IPS-NIHi11 (cell line): ENCODE results near the gene CBFA2T2.

ENCODE experiments used
- DNase-seq: peaks from one replicate; pipeline ENCODE4 v3.0.0; 2012; ENCODE audit warnings: mixed read lengths, low spot score

The CBFA2T2 gene

DNA sequence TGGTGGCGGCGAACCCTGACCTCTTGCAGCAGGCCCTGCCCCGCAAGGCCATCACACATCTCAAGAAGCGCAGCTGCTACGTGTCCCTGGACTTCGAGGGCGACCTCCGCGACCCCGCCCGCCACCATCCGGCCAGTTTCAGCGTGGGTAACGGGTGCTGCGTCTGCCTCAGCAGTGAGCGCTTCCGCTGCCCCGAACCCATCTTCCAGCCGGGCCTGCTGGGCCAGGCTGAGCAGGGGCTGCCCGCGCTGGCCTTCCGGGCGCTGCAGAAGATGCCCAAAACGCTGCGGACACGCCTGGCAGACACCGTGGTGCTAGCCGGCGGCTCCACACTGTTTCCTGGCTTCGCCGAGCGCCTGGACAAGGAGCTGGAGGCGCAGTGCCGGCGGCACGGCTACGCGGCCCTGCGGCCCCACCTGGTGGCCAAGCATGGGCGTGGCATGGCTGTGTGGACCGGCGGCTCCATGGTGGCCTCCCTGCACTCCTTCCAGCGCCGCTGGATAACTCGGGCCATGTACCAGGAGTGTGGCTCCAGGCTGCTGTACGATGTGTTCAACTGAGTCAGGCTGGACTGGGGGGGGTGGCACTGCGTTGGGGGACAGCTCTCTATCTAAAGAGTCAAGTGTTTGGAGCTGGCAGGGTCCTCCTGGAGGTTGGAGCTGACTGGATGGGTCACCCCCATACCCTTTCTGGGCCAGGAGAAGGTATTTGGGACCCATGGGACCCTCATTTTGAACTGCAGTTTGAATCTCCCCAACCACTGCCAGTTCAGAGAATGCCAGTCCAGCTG, 178.0 kb downstream of the CBFA2T2 start:
- peak; percentile 89 for DNase-seq

DNA sequence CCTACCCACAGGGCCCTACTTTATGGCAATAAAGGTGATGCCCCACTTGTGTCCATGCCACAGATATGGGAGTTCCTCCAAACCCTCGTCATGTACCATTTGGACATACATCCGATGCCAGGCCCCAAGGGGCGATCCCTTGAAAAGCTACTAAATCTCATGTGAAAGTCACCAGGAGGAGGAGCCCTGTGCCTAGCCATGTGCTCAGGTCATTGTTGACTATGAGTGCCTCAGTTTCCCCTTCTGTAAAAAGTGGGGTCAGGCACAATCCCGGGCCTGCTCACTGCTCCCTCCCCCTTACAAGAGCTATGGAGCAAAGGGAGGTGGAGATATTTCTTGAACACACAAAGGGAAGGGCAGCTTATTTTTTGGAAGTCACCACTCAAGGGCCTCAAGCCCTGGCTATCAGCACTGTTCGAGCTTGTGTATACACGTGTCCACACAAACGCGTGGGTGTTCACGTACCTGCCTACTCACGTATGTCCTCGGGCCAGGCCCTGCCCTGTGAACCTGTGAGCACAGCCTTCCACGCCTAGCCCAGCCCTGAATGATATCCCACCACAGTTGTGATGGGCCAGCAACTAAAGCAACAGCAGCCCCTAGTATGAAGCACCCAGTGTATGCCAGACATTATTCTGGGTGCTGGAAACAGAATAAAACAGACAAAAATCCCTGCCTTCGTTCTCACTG, 178.7 kb downstream of the CBFA2T2 start:
- DNase-seq: no peak

DNA sequence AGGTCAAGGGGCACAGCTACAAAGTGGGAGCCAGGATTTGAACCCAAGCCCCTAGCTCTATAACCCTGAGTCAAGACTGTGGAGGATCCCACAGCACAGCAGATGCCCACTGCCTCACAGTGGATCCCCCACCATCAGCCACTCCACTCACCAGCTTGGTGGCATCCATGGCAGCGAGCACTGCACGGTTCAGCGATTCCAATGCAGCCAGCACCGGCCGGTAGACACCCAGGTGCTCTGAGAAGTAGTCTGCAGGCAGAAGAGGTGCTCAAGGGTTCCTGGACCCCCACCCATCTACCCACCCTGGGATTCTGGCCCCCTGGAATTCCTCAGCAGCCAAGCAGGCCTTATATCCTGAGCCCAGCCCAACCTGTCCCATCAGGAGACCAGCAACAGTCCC, 179.3 kb downstream of the CBFA2T2 start:
- no peak for DNase-seq

DNA sequence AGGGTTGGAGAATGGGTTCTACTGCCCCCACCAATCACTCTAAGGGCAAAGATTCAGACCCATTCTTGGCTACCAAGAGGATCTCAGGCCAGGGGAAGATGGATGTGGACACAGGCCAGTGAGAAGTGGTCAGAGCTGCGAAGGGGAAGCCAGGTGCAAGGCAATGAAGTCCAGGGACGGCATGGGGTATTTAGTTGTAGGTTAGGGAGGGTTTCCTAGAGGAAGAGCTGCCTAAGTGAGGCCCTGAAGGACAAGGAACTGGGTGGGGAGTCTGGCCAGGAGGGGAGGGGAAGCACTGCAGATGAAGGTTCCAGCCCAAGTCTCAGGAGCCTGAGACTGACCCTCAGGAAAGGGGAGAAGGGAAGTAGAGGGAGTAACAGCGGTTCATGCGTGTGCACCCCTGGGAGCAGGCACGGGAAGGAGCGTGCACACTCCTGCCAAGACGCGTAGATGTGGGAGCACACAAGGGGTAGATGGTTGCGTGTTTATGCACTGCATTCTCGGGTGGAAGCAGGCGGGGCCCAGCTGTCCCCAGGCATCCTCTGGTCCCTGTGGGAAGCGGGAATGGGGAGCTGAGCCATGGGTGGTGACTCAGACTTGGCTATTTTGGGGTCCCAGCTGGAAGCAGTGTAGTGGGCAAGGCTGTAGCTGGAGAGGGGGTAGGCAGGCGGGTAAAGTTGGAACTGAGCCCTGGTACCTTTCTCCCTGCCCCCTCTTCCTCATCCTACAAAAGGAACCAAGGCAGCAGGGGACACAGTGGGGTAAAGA, 180.2 kb downstream of the CBFA2T2 start:
- no peak for DNase-seq

DNA sequence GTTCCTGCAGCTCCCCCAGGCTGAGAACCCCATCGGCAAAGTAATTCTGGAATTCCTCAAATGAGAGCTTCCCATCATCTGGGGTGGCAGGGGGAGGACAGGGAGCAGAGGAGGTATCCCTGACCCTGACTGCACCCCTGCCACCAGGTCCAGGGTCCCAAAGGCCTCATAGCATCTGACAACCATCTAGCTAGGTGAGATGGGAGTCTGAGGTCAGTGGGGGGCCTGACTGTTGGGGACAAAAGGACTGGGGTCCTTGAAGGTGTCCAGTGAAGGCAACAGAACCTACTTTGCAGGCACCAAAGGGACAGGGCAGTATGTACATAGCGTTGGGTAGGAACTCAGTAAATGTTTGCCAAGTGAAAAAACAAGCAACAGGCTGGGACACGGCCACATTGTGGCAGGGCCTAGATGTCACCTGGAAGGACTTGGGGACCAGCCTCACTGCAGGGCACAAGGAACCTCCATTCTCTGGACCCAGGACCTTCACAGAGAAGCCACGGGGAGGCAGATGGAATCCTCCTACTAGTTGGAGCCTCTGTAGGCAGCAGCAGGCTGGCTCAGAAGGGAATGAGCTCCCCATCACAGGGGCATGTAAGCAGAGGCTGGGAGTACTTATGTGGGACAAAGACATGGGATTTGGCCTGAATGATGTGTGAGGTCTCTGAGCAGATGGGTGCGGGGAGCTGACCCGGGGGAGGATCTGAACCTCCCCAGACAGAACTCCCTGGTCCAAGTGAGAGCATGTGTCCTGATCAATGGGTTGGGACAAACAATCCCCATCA, 181.0 kb downstream of the CBFA2T2 start:
- DNase-seq: no peak

DNA sequence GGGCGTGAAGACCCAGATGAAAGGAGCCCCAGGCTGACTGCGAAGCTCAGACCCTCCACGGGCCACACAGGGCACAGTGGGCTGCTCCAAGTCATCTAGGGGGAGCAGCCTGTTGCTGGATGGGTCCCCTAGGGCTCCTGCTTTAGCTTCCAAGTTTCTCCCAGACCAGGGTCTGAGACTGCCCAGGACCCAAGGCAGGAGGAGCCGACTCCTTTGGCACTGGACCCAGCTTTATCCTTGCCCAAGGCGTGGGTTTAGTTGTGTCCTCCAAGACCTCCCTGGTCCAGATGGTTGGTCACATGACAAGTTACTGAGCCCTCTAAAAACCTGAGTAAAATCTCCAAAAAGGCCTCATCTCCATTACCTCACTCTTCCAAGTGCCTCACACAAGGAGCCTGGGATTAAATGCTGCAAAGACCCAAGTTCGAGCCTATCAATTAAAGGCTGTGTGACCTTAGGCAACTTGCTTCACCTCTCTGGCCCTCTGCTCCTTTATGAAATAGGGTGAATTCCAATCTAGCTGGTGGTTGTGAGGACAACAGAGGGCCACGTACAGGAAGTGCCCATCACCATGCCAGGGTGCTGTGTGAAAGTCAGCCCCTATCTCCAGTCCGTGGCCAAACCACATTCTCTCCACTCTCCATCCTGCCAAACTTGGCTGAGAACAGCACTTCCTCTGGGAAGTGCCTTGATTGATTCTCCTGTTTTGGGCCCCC, 181.8 kb downstream of the CBFA2T2 start:
- DNase-seq: no peak

DNA sequence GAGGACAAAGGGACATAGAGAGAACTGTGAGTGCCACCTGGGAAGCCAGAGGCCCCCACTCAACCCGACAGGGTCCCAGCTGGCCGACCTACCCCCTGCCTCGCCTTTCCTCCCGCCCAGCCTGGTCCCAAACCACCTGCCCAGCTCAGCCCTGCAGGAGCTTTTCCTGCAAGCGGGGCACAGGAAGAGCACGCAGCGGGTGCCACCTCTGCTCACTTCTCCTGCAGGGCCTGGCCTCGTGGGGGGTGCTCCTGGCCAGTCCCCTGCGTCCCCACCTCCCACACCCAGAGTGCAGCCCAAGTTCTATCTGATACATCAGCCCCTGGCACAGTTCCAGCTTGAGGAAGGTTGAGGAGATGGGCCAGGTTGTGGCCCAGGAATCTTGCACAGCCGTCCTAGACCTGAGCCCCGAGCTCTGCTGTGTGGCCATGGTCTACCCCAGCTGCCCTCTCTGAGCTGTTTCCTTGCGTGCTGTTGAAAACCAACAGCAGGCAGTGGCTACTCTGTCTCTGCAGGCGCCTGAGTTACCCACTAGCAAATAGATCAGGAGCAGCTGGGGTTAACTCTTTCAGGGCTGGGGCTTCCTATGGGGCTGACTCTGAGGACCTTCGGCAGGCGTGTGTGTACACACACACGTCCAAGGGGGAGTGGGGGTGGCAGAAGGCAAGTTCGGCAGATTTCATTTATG, 182.7 kb downstream of the CBFA2T2 start:
- DNase-seq: no peak

DNA sequence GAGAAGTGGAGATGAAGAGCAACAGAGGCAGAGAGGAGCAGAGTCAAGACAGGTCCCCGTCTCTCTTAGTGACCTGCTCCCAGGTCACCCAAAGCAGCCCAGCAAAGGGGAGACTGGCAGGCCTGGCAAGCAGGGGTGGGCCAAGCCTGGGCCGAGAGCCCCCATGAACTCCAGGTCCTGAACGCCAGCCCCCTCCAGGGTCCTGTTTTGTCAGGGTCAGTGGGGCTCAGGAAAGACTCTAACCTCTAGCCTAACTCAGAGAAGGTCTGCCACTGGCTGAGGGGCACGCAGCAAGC, 183.2 kb downstream of the CBFA2T2 start:
- no peak for DNase-seq

DNA sequence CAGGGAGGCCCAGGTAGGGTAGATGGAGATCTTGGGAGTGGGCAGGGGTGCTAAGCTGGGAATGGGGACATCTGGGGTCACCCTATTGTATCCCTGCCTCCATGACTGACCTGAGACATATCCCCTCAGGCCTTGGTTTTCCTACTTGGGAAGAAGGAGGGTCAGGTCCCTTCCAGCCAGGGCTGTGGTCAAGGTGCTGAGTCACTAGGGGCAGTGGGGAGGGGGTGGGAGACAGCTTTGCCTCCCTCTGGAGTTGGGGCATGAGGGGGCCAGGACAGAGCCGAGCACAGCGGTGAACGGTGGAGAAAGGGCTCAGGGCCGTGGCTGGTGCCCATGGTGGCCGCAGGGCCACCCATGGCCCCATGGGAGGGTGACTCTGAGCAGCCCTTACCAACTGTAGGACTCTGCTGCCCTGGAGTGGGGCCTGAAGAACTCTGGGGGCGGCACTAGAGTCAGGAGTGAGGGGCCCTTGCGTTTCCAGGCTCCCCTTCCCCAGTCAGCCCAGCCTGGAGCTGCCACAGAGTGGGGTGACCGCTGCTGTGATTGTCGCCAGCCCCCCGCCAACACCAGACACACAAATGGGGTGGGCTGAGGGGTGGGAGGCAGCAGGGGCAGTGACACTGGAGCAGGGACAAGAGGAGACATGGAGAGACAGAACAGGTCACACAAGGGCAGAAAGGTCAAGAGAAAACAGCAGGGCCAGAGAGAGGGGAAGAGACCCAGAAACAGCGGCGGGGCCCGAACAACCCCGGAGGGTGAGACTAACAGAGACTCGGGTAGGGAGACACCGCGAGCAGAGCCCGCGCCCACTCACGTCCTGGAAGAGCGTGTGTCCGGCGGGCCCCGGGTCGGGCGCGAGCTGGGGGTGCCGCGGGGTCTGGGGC, 183.8 kb downstream of the CBFA2T2 start:
- no peak for DNase-seq

DNA sequence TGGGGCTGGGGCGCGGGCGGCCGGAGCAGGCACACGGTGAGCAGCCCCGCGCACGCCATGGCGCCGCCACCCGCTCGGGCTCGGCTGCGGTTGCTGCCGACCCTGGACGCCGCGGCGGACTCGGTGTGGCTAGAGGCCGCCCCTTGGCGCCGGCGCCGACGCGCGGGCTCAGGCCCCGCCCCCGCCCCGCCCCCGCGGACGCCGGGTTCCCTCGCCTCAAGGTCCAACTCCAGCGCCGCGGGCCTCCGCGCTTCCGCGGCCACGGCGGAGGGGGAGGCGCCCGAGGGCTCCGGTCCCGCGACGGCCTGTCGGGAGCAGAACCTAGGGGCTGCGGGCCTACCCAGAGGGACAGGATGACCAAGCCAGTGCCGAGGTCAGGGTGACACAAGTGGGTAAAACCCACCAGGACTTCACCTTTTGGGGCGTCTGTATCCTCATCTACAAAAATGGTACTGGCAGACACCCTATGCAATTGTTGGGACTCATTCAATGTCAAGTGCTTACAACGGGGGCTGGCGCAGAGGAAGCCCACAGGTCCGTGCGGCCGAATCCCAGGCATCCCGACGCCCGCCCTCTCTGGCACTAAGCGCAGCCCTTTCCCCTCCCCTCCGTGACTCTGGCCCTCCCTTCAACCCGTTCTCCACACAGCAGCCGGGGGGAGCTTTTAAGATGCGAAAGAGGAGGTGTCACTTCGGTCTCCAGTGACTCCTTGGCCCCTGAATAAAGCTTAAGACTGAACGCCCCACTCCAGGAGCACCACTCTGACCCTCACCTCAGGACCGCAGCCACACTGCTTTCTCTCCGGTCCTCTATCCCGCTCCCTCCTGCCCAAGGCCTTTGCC, 184.6 kb downstream of the CBFA2T2 start, which contains the start of gene NECAB3:
Gene NECAB3, minus strand, starts transcription at position 135 of the 842 bp plus-strand sequence. Its CDS starts 76 bp downstream, at position 59.
- peak; percentile 97 for DNase-seq

DNA sequence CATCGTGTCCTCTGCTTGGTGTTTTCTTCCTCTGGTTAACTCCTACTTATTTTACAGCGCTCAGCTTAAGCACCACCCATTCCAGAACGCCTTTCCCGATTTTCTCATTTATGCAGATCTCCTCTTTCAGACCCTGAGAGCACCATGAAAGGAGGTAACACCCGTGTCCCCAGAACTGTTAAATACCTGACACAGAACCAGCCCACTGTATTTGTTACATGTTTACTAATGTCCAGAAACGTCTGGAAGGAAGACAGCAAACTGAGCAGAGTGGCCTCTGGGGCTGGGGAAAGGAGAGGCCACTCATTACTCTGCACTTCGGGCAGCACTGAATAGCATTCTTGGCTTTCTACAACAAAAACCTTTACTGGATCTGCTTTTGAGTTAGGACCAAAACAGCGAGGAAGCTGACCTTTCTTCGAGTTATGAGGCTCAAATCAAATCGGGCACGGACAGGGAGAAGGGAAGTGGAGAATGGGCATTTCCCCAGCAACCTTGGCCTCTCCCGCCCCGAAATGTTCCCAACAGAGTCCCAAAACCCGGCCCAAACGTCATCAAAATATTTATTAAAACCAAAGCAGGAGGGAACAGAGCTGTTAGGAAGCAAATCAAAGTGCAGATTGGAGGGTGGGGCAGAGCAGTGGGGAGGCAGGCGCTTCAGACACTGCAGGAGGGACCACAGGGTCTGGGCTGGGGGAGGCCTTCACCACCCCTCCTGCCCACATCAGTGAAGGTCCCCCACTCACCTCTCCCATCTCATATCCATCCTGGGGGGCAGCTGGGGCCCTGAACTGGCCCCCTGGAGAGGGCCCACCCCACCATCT, 185.5 kb downstream of the CBFA2T2 start:
- no peak for DNase-seq

DNA sequence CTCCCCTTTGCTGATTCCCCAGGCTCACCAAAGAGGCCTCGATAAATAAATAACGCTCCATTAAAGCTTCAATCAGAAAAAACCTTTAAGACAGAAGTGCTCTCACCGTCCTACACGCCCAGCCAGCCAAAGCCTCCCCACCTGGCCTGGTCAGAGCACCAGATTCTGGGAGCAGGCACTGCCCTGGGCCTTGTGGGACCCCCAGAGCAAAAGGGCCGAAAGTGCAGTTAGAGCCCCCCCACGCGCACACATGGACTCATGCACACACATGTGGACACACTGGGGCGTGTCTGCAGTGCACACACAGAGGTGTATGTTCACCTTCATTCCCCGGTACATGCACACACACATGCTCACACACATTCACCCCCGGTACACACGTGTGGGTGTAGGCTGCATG, 186.2 kb downstream of the CBFA2T2 start:
- DNase-seq: no peak

DNA sequence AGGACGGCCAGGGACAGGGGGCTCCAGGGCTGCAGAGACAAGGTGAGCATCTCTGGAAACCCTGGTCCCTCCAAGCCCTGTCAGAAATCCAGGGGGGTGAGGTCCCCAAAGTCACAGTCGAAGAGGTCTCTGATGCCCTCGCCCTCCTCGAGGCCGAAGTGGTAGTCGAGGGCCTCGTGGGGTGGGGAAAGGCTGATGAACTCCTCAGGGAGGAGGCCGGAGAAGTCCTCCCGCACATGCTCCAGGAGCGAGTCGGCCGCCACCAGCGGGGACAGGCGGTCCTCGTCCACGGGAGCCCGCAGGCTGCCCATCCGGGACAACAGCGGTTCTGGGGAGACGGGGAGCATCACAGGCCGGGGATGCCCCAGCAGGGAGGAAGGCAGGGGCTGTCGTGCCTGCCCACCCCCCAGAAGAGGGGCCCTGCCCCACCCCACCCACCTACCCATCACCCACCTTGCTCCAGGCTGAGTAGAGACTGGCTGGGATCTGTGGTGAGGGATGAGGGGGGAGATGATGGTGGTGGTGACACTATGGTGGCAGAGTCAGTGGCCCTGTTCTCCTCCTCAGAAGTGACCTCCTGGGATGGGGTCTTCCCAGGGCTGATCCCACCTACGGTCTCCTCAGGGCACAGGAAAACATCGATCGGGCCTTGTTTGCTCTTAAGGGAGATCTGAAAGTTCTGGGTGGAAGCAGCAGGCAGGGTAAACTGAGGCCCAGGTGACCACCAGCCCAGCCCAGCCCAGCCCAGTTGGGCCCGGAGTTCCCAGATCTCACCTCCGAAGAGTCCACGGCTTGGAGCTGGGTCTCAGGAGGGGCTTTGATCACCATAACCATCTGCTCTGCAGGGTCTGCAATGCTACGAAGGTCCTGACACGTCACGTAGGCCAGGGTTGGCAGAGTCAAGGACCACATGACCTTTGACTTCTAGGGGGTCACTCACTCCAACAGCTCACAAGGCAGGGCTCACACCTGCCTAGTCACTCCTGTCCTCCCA, 187.1 kb downstream of the CBFA2T2 start:
- DNase-seq: no peak

DNA sequence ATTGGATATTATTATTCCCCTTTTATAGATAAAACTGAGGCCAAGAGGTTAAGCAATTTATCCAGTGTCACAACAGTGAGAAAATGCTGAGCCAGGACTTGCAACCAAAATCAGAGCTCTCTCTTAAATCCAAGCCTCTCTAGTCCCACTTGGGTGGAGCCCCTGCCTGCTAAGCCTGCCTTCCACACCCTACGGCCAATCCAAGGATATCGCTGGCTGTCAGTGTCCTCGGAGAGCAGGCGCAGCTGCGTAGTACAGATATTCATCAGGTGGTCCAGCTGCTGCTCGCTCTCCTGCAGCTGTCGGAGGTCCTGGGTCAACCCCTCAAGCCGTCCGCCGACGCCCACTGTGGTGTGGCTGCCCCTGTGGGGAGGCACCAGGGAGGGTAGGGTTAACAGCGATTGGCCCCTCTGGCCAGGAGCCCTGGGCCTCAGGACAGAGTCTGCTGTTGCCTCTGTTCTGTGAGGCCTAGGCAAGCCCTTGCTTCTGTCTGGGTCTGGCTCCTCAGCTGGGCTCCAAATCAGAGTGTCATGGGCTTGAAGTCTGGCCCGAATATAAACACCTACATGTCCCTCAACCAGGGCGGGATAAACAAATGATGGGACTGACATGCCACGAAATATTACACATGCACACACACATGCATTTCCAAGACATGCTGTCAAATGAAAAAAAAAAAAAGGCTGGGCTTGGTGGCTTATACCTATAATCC, 188.3 kb downstream of the CBFA2T2 start:
- no peak for DNase-seq

DNA sequence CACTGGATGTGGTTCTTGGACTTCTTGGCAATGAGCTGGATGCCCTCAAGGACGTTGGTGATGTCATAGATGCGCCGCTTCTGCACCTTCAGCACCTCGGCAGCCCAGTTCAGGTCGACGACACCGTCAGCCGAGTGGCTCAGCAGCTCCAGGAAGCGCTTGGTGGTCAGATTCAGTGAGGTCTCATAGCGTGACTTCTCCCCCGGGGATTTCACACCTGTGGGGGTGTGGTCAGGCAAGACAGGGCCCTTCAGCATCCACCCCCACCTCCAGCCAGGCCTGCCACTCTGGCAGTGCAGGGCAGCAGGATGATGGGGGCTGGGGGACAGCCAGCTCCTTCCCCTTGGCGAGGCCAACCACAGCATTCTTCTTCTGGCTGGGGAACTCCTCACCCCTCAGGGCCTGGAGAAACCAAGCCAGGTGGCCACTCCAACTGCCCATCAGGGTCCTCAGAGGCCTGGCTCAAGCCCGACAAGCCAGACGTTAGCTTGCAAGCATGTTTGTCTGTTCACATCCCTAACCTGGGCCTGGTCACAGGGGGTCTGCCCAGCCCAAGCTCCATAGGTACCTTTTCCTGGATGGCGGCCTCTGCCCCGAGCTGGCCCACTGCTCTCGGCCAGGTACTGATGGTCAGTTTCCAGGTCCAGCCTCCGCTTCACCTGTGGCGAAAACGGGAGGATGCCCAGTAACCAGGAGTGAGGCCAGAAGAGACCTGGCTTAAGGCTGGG, 190.0 kb downstream of the CBFA2T2 start:
- DNase-seq: no peak
